ENCODE measurements around the gene CNDP1. TPM values are rescaled to one million over a fixed set of nuclear protein-coding genes. Genes with fewer than 3 reads are reported as not detected.
"Not testable (repeated sequence)": the region's sequence is repeated elsewhere in the genome, so short reads cannot be mapped to it uniquely, and the experiment has no call there.

The CNDP1 gene
- polyA plus RNA-seq, 1 experiment, result not detected

- H3K36me3 ChIP-seq (ENCODE audit: control insufficient read depth, insufficient read depth, low read length), result no peaks in the 10 kb centered on the region
- peaks cover 6% of the 10 kb centered on the region for H3K27me3 ChIP-seq (ENCODE audit: control insufficient read depth, insufficient read depth, low read length)
- TF ChIP-seq CTCF (IDR thresholded peaks at IDR 0.05; ENCODE audit: insufficient read depth, low read depth, low read length), result no peak
- DNase-seq (ENCODE audit: low read depth), result no peak
- H3K4me3 ChIP-seq (ENCODE audit: low read depth, low read length), result no peak overlapping the region
- CTCF ChIA-PET, result interaction anchor here (1.4 to 3.0 kb wide), 2 partner anchors 12 to 211 kb away, joined by 6 to 13 read pairs; no protein-coding TSS in a partner anchor
- POLR2A ChIA-PET, result no interaction called here
These were observed 29.7 kb downstream of the CNDP1 start for GRCh38 chr18:74563999-74564398.

DNA sequence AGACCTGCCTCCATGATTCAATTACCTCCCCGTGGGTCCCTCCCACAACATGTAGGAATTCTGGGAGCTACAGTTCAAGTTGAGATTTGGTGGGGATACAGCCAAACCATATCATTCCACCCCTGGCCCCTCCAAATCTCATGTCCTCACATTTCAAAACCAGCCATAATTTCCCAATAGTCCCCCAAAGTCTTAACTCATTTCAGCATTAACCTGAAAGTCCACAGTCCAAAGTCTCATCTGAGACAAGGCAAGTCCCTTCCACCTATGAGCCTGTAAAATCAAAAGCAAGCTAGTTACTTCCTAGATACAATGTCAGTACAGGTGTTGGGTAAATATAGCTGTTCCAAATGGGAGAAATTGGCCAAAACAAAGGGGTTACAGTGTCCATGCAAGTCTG is 30.9 kb downstream of the CNDP1 start:
- H3K27me3 ChIP-seq (ENCODE audit: control insufficient read depth, insufficient read depth, low read length); POLR2A ChIA-PET; H3K36me3 ChIP-seq (ENCODE audit: control insufficient read depth, insufficient read depth, low read length); H3K4me3 ChIP-seq (ENCODE audit: low read depth, low read length); DNase-seq (ENCODE audit: low read depth): not testable (repeated sequence)
- CTCF ChIA-PET, result interaction anchor here (1.4 to 3.0 kb wide), 2 partner anchors 13 to 212 kb away, joined by 6 to 13 read pairs; no protein-coding TSS in a partner anchor

DNA sequence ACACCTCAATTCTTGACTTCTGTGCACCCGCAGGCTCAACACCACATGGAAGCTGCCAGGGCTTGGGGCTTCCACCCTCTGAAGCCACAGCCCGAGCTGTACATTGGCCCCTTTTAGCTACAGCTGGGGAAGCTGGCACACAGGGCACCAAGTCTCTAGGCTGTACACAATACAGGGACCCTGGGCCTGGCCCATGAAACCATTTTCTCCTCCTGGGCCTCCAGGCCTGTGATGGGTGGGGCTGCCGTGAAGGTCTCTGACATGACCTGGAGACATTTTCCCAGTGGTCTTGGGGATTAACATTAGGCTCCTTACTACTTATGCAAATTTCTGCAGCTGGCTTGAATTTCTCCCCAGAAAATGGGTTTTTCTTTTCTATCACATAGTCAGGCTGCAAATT is 31.7 kb downstream of the CNDP1 start:
- H3K4me3 ChIP-seq (ENCODE audit: low read depth, low read length); POLR2A ChIA-PET; DNase-seq (ENCODE audit: low read depth); H3K36me3 ChIP-seq (ENCODE audit: control insufficient read depth, insufficient read depth, low read length); H3K27me3 ChIP-seq (ENCODE audit: control insufficient read depth, insufficient read depth, low read length): not testable (repeated sequence)
- CTCF ChIA-PET, result interaction anchor here (0.9 to 3.0 kb wide), 2 partner anchors 14 to 197 kb away, joined by 4 to 13 read pairs; no protein-coding TSS in a partner anchor

DNA sequence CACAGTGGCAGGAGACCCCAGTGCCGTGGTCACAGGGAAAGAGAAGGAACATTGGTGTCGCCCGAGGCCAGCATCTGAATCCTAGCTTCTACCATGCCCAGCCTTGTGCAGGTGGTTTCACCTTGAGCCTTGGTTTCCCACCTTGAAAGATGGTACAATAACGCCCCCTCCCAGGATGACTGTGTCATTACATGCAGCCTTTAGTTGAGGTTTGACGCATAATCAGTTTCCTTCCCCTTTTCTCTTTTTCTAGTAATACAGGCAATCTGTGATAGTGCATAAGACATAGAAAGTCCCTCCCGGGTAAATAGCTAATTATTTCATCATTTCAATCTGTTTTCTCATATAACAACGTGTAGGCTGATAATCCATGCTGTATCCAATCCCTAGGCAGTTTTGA is 33.5 kb downstream of the CNDP1 start:
- no peak for TF ChIP-seq CTCF (IDR thresholded peaks at IDR 0.05; ENCODE audit: insufficient read depth, low read depth, low read length)
- POLR2A ChIA-PET, result no interaction called here
- no peaks in the 10 kb centered on the region for H3K36me3 ChIP-seq (ENCODE audit: control insufficient read depth, insufficient read depth, low read length)

DNA sequence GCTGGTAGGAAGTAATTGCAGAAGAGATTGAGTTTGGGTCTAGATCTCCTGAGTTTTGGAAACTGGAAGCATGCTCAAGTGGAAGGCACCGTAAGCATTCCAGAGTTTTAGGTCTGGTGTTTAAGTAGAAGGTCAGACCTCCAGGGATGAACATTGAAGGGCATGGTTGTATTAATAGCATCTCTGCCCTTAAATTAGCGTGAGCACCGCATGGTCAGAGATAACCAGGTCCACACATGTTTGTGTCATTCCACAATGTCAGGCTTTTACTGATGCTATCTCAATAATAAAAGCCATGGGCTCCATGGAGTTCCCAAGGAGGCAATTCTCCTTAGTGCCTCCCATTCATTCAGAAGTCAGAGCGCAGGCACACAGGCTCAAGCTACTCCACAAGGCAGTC is 35.1 kb downstream of the CNDP1 start:
- no peak overlapping the region for H3K4me3 ChIP-seq (ENCODE audit: low read depth, low read length)
- H3K36me3 ChIP-seq (ENCODE audit: control insufficient read depth, insufficient read depth, low read length), result no peaks in the 10 kb centered on the region
- POLR2A ChIA-PET, result no interaction called here
- CTCF ChIA-PET, result interaction anchor here (1.8 to 2.6 kb wide), 2 partner anchors 12 to 17 kb away, joined by 5 to 7 read pairs; no protein-coding TSS in a partner anchor
- TF ChIP-seq CTCF (IDR thresholded peaks at IDR 0.05; ENCODE audit: insufficient read depth, low read depth, low read length), result no peak
- H3K27me3 ChIP-seq (ENCODE audit: control insufficient read depth, insufficient read depth, low read length), result peaks cover 7% of the 10 kb centered on the region
- DNase-seq (ENCODE audit: low read depth), result no peak

More for the DNA sequence above, 33.5 kb downstream of the CNDP1 start:
- CTCF ChIA-PET, result interaction anchor here (1.8 to 2.6 kb wide), 2 partner anchors 14 to 16 kb away, joined by 5 to 7 read pairs; no protein-coding TSS in a partner anchor
- no peak overlapping the region for H3K4me3 ChIP-seq (ENCODE audit: low read depth, low read length)
- peaks cover 4% of the 10 kb centered on the region for H3K27me3 ChIP-seq (ENCODE audit: control insufficient read depth, insufficient read depth, low read length)
- DNase-seq (ENCODE audit: low read depth), result no peak

- Histone ChIP-seq H3K36me3 (ENCODE audit: control insufficient read depth, insufficient read depth, low read length) (no peaks in the 10 kb centered on the region), H3K4me3 (ENCODE audit: low read depth, low read length) (no peak overlapping the region), H3K27me3 (ENCODE audit: control insufficient read depth, insufficient read depth, low read length) (peaks cover 5% of the 10 kb centered on the region)
- POLR2A ChIA-PET, result no interaction called here
- CTCF ChIA-PET, result interaction anchor here (0.6 to 2.3 kb wide), 3 partner anchors 18 to 217 kb away, joined by 3 to 9 read pairs (median 3); no protein-coding TSS in a partner anchor
- no peak for DNase-seq (ENCODE audit: low read depth)
- no peak for TF ChIP-seq CTCF (IDR thresholded peaks at IDR 0.05; ENCODE audit: insufficient read depth, low read depth, low read length)
These were observed 36.0 kb downstream of the CNDP1 start for GRCh38 chr18:74570266-74570665.
